ENCODE data around the gene AUTS2. TPM values are rescaled to one million over a fixed set of nuclear protein-coding genes. Genes with fewer than 3 reads are reported as not detected.

AUTS2 gene
- total RNA-seq, 6 donors from 2014 or later: 38.9 to 151 (median 55.8) TPM

GRCh38 chr7:70474639-70475234 lies 876.5 kb downstream of the AUTS2 start:
- Histone ChIP-seq H3K4me3 (no peak overlapping the region), H3K27ac (no peak overlapping the region), H3K4me1 (no peaks in the 10 kb centered on the region), H3K27me3 (no peaks in the 10 kb centered on the region), H3K9me3 (no peaks in the 10 kb centered on the region), H3K36me3 (no peaks in the 10 kb centered on the region)
- TF ChIP-seq POLR2A (IDR thresholded peaks at IDR 0.05) (no peak), POLR2AphosphoS5 (IDR thresholded peaks at IDR 0.05) (no peak), CTCF (IDR thresholded peaks at IDR 0.05) (no peak), EP300 (IDR thresholded peaks at IDR 0.05) (no peak)
- DNase-seq (no peak), ATAC-seq (ENCODE audit: low FRiP score in 2 of 2) (no peak)
- WGBS, 2 donors: 67 to 69% methylated on average over 5 of the region's 5 CpGs

- H3K27ac ChIP-seq: no peak overlapping the region
- WGBS, 2 donors: 58 to 81% methylated on average over 7 of the region's 7 CpGs
- no peak overlapping the region for H3K4me3 ChIP-seq
- H3K4me1 ChIP-seq: no peaks in the 10 kb centered on the region
- no peaks in the 10 kb centered on the region for H3K9me3 ChIP-seq
- TF ChIP-seq CTCF (IDR thresholded peaks at IDR 0.05) (no peak), POLR2AphosphoS5 (IDR thresholded peaks at IDR 0.05) (no peak), POLR2A (IDR thresholded peaks at IDR 0.05) (no peak), EP300 (IDR thresholded peaks at IDR 0.05) (no peak)
- DNase-seq (no peak), ATAC-seq (ENCODE audit: low FRiP score in 2 of 2) (no peak)
- no peaks in the 10 kb centered on the region for H3K36me3 ChIP-seq
- H3K27me3 ChIP-seq: no peaks in the 10 kb centered on the region
Observed at GRCh38 chr7:70477036-70478010, 879.0 kb downstream of the AUTS2 start.

GRCh38 chr7:70479153-70480021 lies 881.1 kb downstream of the AUTS2 start:
- ATAC-seq (ENCODE audit: low FRiP score in 2 of 2) (no peak), DNase-seq (no peak)
- no peak for TF ChIP-seq POLR2A (IDR thresholded peaks at IDR 0.05)
- TF ChIP-seq POLR2AphosphoS5 (IDR thresholded peaks at IDR 0.05): no peak
- no peak for TF ChIP-seq EP300 (IDR thresholded peaks at IDR 0.05)
- TF ChIP-seq CTCF (IDR thresholded peaks at IDR 0.05): no peak
- 91 to 93% methylated on average over 15 of the region's 15 CpGs for WGBS, 2 donors
- Histone ChIP-seq H3K9me3 (no peaks in the 10 kb centered on the region), H3K4me1 (no peaks in the 10 kb centered on the region), H3K4me3 (no peak overlapping the region), H3K27ac (no peak overlapping the region), H3K36me3 (no peaks in the 10 kb centered on the region), H3K27me3 (no peaks in the 10 kb centered on the region)

GRCh38 chr7:70480927-70481569 lies 882.8 kb downstream of the AUTS2 start:
- ATAC-seq (ENCODE audit: low FRiP score in 2 of 2) (peak in 1 of 2 donors; percentile 38), DNase-seq (no peak)
- Histone ChIP-seq H3K27me3 (no peaks in the 10 kb centered on the region), H3K9me3 (no peaks in the 10 kb centered on the region), H3K36me3 (no peaks in the 10 kb centered on the region), H3K4me1 (no peaks in the 10 kb centered on the region), H3K27ac (no peak overlapping the region), H3K4me3 (no peak overlapping the region)
- 76 to 81% methylated on average over 8 of the region's 8 CpGs for WGBS, 2 donors
- TF ChIP-seq POLR2AphosphoS5 (IDR thresholded peaks at IDR 0.05): no peak
- no peak for TF ChIP-seq EP300 (IDR thresholded peaks at IDR 0.05)
- no peak for TF ChIP-seq POLR2A (IDR thresholded peaks at IDR 0.05)
- TF ChIP-seq CTCF (IDR thresholded peaks at IDR 0.05): no peak
